Ovary (tissue), 10 donors: ENCODE results near the gene NTRK1. TPM values are rescaled to one million over a fixed set of nuclear protein-coding genes. Genes with fewer than 3 reads are reported as not detected.

Experiments
- DNase-seq, 5 donors: peaks; one replicate each; pipeline ENCODE4 v3.0.0-alpha.2; 2019 to 2020
- H3K27ac ChIP-seq, 2 donors: fragments of 200-600 bp; one replicate each; pipeline versions ENCODE4 v1.5.1 to v1.8.0; 2019 to 2022
- H3K27me3 ChIP-seq: fragments of 200-600 bp; one replicate; pipeline ENCODE4 v1.8.0; 2022
- H3K36me3 ChIP-seq: fragments of 200-600 bp; sonication (generic); one replicate; pipeline ENCODE4 v1.5.1; 2019
- H3K4me1 ChIP-seq: one replicate; pipeline ENCODE4 v1.8.1; 2013; ENCODE audit warnings: mild to moderate bottlenecking, moderate library complexity; ENCODE audit not compliant: insufficient read depth
- H3K4me3 ChIP-seq: fragments of 200-600 bp; sonication (generic); one replicate; pipeline ENCODE4 v1.5.1; 2017
- H3K9me3 ChIP-seq, 2 donors: fragments of 200-600 bp in 1 of 2; sonication (generic) in 1 of 2; one replicate each; pipeline versions ENCODE4 v1.5.1 to v1.8.1; 2013 to 2019; ENCODE audit warnings: mild to moderate bottlenecking in 1 of 2, moderate library complexity in 1 of 2
- CTCF ChIP-seq, 3 donors: fragments of 450-650 bp in 2 of 3; fragments of 200-600 bp in 1 of 3; IDR thresholded peaks; one replicate each; pipeline versions ENCODE4 v1.5.1 to v1.8.0; 2016 to 2022; ENCODE audit warnings: antibody characterized with exemption in 3 of 3, mild to moderate bottlenecking in 1 of 3
- EP300 ChIP-seq: sonication (generic); formaldehyde crosslinking; IDR thresholded peaks from one replicate; pipeline ENCODE4 v1.6.1; 2017; ENCODE audit warnings: antibody characterized with exemption
- POLR2A ChIP-seq: fragments of 450-650 bp; IDR thresholded peaks from one replicate; pipeline ENCODE4 v1.6.1; 2017; ENCODE audit warnings: antibody characterized with exemption, mild to moderate bottlenecking, moderate library complexity
- WGBS, 3 donors: extraction: QIAGEN DNeasy Blood & Tissue Kit in 1 of 3; methylation state at CpG; one replicate each; pipeline versions ENCODE4 v1.1.5 to v1.1.7; 2013 to 2017; 5-methylcytosine and 5-hydroxymethylcytosine counted together
- intact Hi-C, 4 donors: fragments of 100-400 bp; cut with DNase I; formaldehyde crosslinking; loops; one replicate each; pipeline versions ENCODE4 v1.11.0 to v1.15.1; 2022 to 2023
- long read RNA-seq, 3 donors: library from polyadenylated mRNA in 2 of 3; unstranded in 2 of 3; transcript quantifications; one replicate each; pipeline ENCODE4 v2.0.0 and lab custom pipeline, GENCODE V29; 2021 to 2026
- polyA plus RNA-seq, 2 donors: library from polyadenylated mRNA; stranded (reverse); fragments of 200-250 nt in 1 of 2; fragments of 350-450 nt in 1 of 2; fragmentation: Illumina TruSeq in 1 of 2; extraction: RNeasy Lipid Tissue Mini Kit (QIAGEN cat#74804) in 1 of 2; gene quantifications; one replicate each; pipeline ENCODE4 v1.2.3, GENCODE V29; 2013 to 2014
- total RNA-seq, 7 donors: library from RNA; depleted of rRNA in 2 of 7; stranded (reverse); fragments of >200 nt in 2 of 7; fragmentation: NEBNext Ultra II Directional in 3 of 7; extraction: Animal tissue kit (Norgen Biotek cat#: 25700) in 3 of 7; gene quantifications; one replicate each; pipeline versions ENCODE4 v1.1.0 to v1.2.4, GENCODE V29; 2016 to 2023
- donor health status: DM: no; HTN: no; CAD: no; lungs with moderate emphysema.
- donor health status: DM: no; HTN: no; CAD: no.
- donor health status: Bipolar disorder and iron deficiency.
- donor health status: DM: yes; HTN: yes; CAD: no.
- donor health status: DM: no; HTN: no; CAD: no.
- donor health status: DM: yes; HTN: yes; CAD: no.

The NTRK1 gene
- total RNA-seq (under 1 TPM in 4 of 7 donors, not detected in 3; 0.34 to 0.92 (median 0.41) TPM), polyA plus RNA-seq (under 1 TPM in 1 of 2 donors, not detected in 1; 0.11 TPM)
- long read RNA-seq, donor 1, result 0 reads
- long read RNA-seq, donor 2, result 0 reads
- long read RNA-seq, donor 3, result 0 reads

GRCh38 chr1:156860628-156861423, at the start of gene NTRK1:
Gene NTRK1, plus strand, starts transcription at chr1:156860865. Its CDS starts 70 bp downstream, at chr1:156860935.
- Histone ChIP-seq H3K4me1 (peaks cover 2% of the 10 kb centered on the region), H3K36me3 (no peaks in the 10 kb centered on the region), H3K27ac (no peak within 1 kb of the TSS), H3K27me3 (peaks cover 9% of the 10 kb centered on the region), H3K4me3 (peak within 1 kb of the TSS; percentile 21), H3K9me3 (no peaks in the 10 kb centered on the region)
- TF ChIP-seq EP300 (no peak), CTCF (IDR thresholded peaks at IDR 0.05) (no peak), POLR2A (no peak)
- WGBS, 3 donors, result 3 to 5% (median 5%) methylated on average over 33 to 69 of the region's 69 CpGs
- intact Hi-C loops, result loop anchor here in 2 of 4 donors (5.0 to 10.0 kb wide), 2 partner anchors 166 to 519 kb away; no protein-coding TSS in a partner anchor
- DNase-seq, result peak in 2 of 5 donors; percentile 49 to 58

- no peaks in the 10 kb centered on the region for H3K27me3 ChIP-seq
- WGBS, 3 donors, result 48 to 59% (median 53%) methylated on average over 4 of the region's 4 CpGs
- H3K27ac ChIP-seq, result no peak overlapping the region
- intact Hi-C loops, result no loop called here
- TF ChIP-seq CTCF (IDR thresholded peaks at IDR 0.05), result no peak
- no peak for TF ChIP-seq EP300
- TF ChIP-seq POLR2A, result no peak
- H3K9me3 ChIP-seq, result no peaks in the 10 kb centered on the region
- H3K4me1 ChIP-seq, result peaks cover 5% of the 10 kb centered on the region
- no peaks in the 10 kb centered on the region for H3K36me3 ChIP-seq
- no peak for DNase-seq
- no peak overlapping the region for H3K4me3 ChIP-seq
Measured at GRCh38 chr1:156811168-156811567, 49.5 kb upstream of the NTRK1 start.

GRCh38 chr1:156812293-156812990, 48.2 kb upstream of the NTRK1 start:
- no peak overlapping the region for H3K27ac ChIP-seq
- peaks cover 5% of the 10 kb centered on the region for H3K4me1 ChIP-seq
- intact Hi-C loops, result no loop called here
- H3K36me3 ChIP-seq, result no peaks in the 10 kb centered on the region
- no peak for TF ChIP-seq CTCF (IDR thresholded peaks at IDR 0.05)
- no peak for TF ChIP-seq POLR2A
- no peak for TF ChIP-seq EP300
- H3K27me3 ChIP-seq, result no peaks in the 10 kb centered on the region
- H3K4me3 ChIP-seq, result no peak overlapping the region
- no peak for DNase-seq
- 96 to 98% (median 98%) methylated on average over 10 of the region's 10 CpGs for whole genome bisulfite sequencing, 3 donors
- H3K9me3 ChIP-seq, result no peaks in the 10 kb centered on the region

GRCh38 chr1:156813298-156813697, 47.4 kb upstream of the NTRK1 start:
- no peaks in the 10 kb centered on the region for H3K36me3 ChIP-seq
- TF ChIP-seq EP300, result no peak
- TF ChIP-seq POLR2A, result no peak
- no peak for TF ChIP-seq CTCF (IDR thresholded peaks at IDR 0.05)
- no peaks in the 10 kb centered on the region for H3K9me3 ChIP-seq
- 21 to 44% (median 35%) methylated on average over 10 of the region's 10 CpGs for WGBS, 3 donors
- H3K27ac ChIP-seq, result no peak overlapping the region
- H3K4me3 ChIP-seq, result peak overlapping the region; percentile 37
- intact Hi-C loops, result no loop called here
- peaks cover 5% of the 10 kb centered on the region for H3K4me1 ChIP-seq
- no peaks in the 10 kb centered on the region for H3K27me3 ChIP-seq
- no peak for DNase-seq
